SU-DHL-6 (cell line): ENCODE data around the gene SLC39A11.

Experiments used
- H2AFZ ChIP-seq: fragments of 200-600 bp; sonication (generic); 2 replicates; pipeline ENCODE4 v1.6.1; 2014; ENCODE audit warnings: low read depth, mild to moderate bottlenecking, moderate library complexity, mixed read lengths, antibody characterized with exemption, low read length; ENCODE audit not compliant: severe bottlenecking
- H3F3A ChIP-seq: fragments of 200-600 bp; shearing (Covaris generic); 2 replicates; pipeline ENCODE4 v1.6.0; 2016; ENCODE audit warnings: antibody characterized with exemption, mild to moderate bottlenecking; ENCODE audit not compliant: insufficient read depth
- H3K27ac ChIP-seq: fragments of 200-600 bp; sonication (generic); 2 replicates; pipeline ENCODE4 v1.5.1; 2016; ENCODE audit warnings: low read depth, mild to moderate bottlenecking, low read length, moderate library complexity, mixed read lengths
- H3K27me3 ChIP-seq: fragments of 200-600 bp; sonication (generic), shearing (Covaris generic); 2 replicates; pipeline ENCODE4 v1.6.0; 2014; ENCODE audit warnings: mild to moderate bottlenecking, low read length
- H3K36me3 ChIP-seq: fragments of 200-600 bp; sonication (generic); 2 replicates; pipeline ENCODE4 v1.6.1; 2014; ENCODE audit warnings: mild to moderate bottlenecking, low read length, mixed read lengths
- H3K4me2 ChIP-seq: fragments of 300-600, 200-600 bp; shearing (Covaris generic), sonication (generic); 2 replicates; pipeline ENCODE4 v1.6.0; 2014; ENCODE audit warnings: low read length, low read depth, mild to moderate bottlenecking; ENCODE audit not compliant: poor library complexity, severe bottlenecking
- H3K4me3 ChIP-seq: fragments of 200-600 bp; sonication (generic); 2 replicates; pipeline ENCODE4 v1.5.1; 2014; ENCODE audit warnings: antibody characterized with exemption, low read length, mild to moderate bottlenecking, mixed read lengths; ENCODE audit not compliant: insufficient read depth, poor library complexity, severe bottlenecking
- H3K79me2 ChIP-seq: fragments of 200-600 bp; sonication (generic); 2 replicates; pipeline ENCODE4 v1.6.1; 2014; ENCODE audit warnings: mild to moderate bottlenecking, low read length, moderate library complexity; ENCODE audit not compliant: insufficient read depth
- H3K9ac ChIP-seq: fragments of 200-600 bp; sonication (generic); 2 replicates; pipeline ENCODE4 v1.7.0; 2014; ENCODE audit warnings: mild to moderate bottlenecking, low read length
- H3K9me2 ChIP-seq: fragments of 200-600 bp; sonication (generic); replicated peaks from 2 replicates; pipeline ENCODE4 v1.6.1; 2014; ENCODE audit warnings: low read length; ENCODE audit not compliant: insufficient read depth
- H3K9me3 ChIP-seq: fragments of 200-600 bp; sonication (generic); 2 replicates; pipeline ENCODE4 v1.6.1; 2014; ENCODE audit warnings: low read length, mixed read lengths; ENCODE audit not compliant: insufficient read depth
- H4K20me1 ChIP-seq: fragments of 200-600 bp; sonication (generic); 2 replicates; pipeline ENCODE4 v1.6.1; 2014; ENCODE audit warnings: low read depth, mild to moderate bottlenecking, antibody characterized with exemption, low read length, moderate library complexity, mixed read lengths
- CTCF ChIP-seq: fragments of 200-600 bp; sonication (generic); IDR thresholded peaks from one replicate; pipeline ENCODE4 v1.5.1; 2017; ENCODE audit warnings: antibody characterized with exemption, mild to moderate bottlenecking, low read length, moderate library complexity; ENCODE audit not compliant: insufficient read depth, poor library complexity, severe bottlenecking
- EZH2phosphoT487 ChIP-seq: fragments of 200-600 bp; sonication (generic), shearing (Covaris generic); conservative IDR thresholded peaks from 2 replicates; pipeline ENCODE4 v1.6.1; 2018; ENCODE audit warnings: mild to moderate bottlenecking, antibody characterized with exemption, low read length, moderate library complexity, mixed read lengths

Gene SLC39A11

GRCh38 chr17:73091770-73092522 lies 542 bp downstream of the SLC39A11 start:
- Histone ChIP-seq H3K36me3 (no peaks in the 10 kb centered on the region), H3K4me3 (peak overlapping the region; percentile 81), H3F3A (no peaks in the 10 kb centered on the region; the same call in 1 of the 2 replicates), H4K20me1 (no peaks in the 10 kb centered on the region), H3K27ac (no peak overlapping the region), H3K27me3 (no peaks in the 10 kb centered on the region), H3K9me3 (no peaks in the 10 kb centered on the region), H3K4me2 (peak overlapping the region; percentile 73), H3K9ac (peak overlapping the region; percentile 81), H3K79me2 (peaks cover 8% of the 10 kb centered on the region), H3K9me2 (no peaks in the 10 kb centered on the region), H2AFZ (peak overlapping the region; percentile 99)
- TF ChIP-seq CTCF, result no peak
- TF ChIP-seq EZH2phosphoT487, result no peak

GRCh38 chr17:73091410-73091769 lies 1.1 kb downstream of the SLC39A11 start:
- no peak for TF ChIP-seq CTCF
- TF ChIP-seq EZH2phosphoT487, result no peak
- H2AFZ ChIP-seq, result no peak overlapping the region
- H3K4me2 ChIP-seq, result peak overlapping the region; percentile 73
- H3F3A ChIP-seq, result no peaks in the 10 kb centered on the region; the same call in 1 of the 2 replicates
- no peaks in the 10 kb centered on the region for H3K36me3 ChIP-seq
- H3K9ac ChIP-seq, result peak overlapping the region; percentile 81
- no peak overlapping the region for H3K27ac ChIP-seq
- no peaks in the 10 kb centered on the region for H3K9me2 ChIP-seq
- H3K27me3 ChIP-seq, result no peaks in the 10 kb centered on the region
- H4K20me1 ChIP-seq, result no peaks in the 10 kb centered on the region
- H3K9me3 ChIP-seq, result no peaks in the 10 kb centered on the region
- H3K4me3 ChIP-seq, result peak overlapping the region; percentile 81
- peaks cover 8% of the 10 kb centered on the region for H3K79me2 ChIP-seq

- Histone ChIP-seq H3K79me2 (peaks cover 8% of the 10 kb centered on the region), H3K36me3 (no peaks in the 10 kb centered on the region), H3K9me3 (no peaks in the 10 kb centered on the region), H2AFZ (no peak overlapping the region), H3K27ac (no peak overlapping the region), H4K20me1 (no peaks in the 10 kb centered on the region), H3K9me2 (no peaks in the 10 kb centered on the region), H3K27me3 (no peaks in the 10 kb centered on the region), H3K4me2 (no peak overlapping the region), H3K9ac (no peak overlapping the region), H3K4me3 (no peak overlapping the region), H3F3A (no peaks in the 10 kb centered on the region; the same call in 1 of the 2 replicates)
- no peak for TF ChIP-seq CTCF
- TF ChIP-seq EZH2phosphoT487, result no peak
These were observed 1.9 kb downstream of the SLC39A11 start for GRCh38 chr17:73090396-73091202.
